Astrocyte (in vitro differentiated cells and primary cell): ENCODE results near the gene HBZ. TPM values are rescaled to one million over a fixed set of nuclear protein-coding genes. Genes with fewer than 3 reads are reported as not detected.
"Not testable (repeated sequence)": the region's sequence is repeated elsewhere in the genome, so short reads cannot be mapped to it uniquely, and the experiment has no call there.

ENCODE experiments used
- DNase-seq: peaks from one replicate; pipeline ENCODE4 v3.0.0-alpha.2; 2010; ENCODE audit warnings: low read depth
- FAIRE-seq: peaks from 2 replicates; lab custom pipeline; 2011; peaks lifted over from hg19 to GRCh38; lab: Jason Lieb, UNC
- H2AFZ ChIP-seq: 2 replicates; pipeline ENCODE4 v1.6.0; 2012; ENCODE audit warnings: low read depth, low read length, inconsistent platforms
- H3K27ac ChIP-seq: 2 replicates; pipeline ENCODE4 v1.5.1; 2011; ENCODE audit warnings: low read depth, low read length, inconsistent platforms
- H3K27me3 ChIP-seq: 2 replicates; pipeline ENCODE4 v1.6.0; 2011; ENCODE audit warnings: low read length, inconsistent platforms; ENCODE audit not compliant: insufficient read depth
- H3K36me3 ChIP-seq: 2 replicates; pipeline ENCODE4 v1.5.1; 2011; ENCODE audit warnings: low read length, inconsistent platforms; ENCODE audit not compliant: insufficient read depth
- H3K4me1 ChIP-seq: 2 replicates; pipeline ENCODE4 v1.5.1; 2011; ENCODE audit warnings: low read length, inconsistent platforms; ENCODE audit not compliant: insufficient read depth
- H3K4me2 ChIP-seq: 2 replicates; pipeline ENCODE4 v1.6.0; 2012; ENCODE audit warnings: low read length, inconsistent platforms
- H3K4me3 ChIP-seq: 2 replicates; pipeline ENCODE4 v1.5.1; 2011; ENCODE audit warnings: low read depth, mild to moderate bottlenecking, low read length, inconsistent platforms; ENCODE audit not compliant: insufficient read depth
- H3K79me2 ChIP-seq: 2 replicates; pipeline ENCODE4 v1.6.0; 2012; ENCODE audit warnings: mild to moderate bottlenecking, low read length, inconsistent platforms; ENCODE audit not compliant: insufficient read depth
- H3K9ac ChIP-seq: 2 replicates; pipeline ENCODE4 v1.6.0; 2012; ENCODE audit warnings: mild to moderate bottlenecking, low read length, inconsistent platforms
- H3K9me3 ChIP-seq: 2 replicates; pipeline ENCODE4 v1.5.1; 2012; ENCODE audit warnings: low read depth, mild to moderate bottlenecking, low read length, inconsistent platforms; ENCODE audit not compliant: insufficient read depth
- H4K20me1 ChIP-seq: 2 replicates; pipeline ENCODE4 v1.6.0; 2012; ENCODE audit warnings: low read length, inconsistent platforms; ENCODE audit not compliant: insufficient read depth
- H3K27ac Mint-ChIP-seq: one replicate; pipeline ENCODE4 v1.8.0; 2021; ENCODE audit warnings: mild to moderate bottlenecking, mixed read lengths; ENCODE audit not compliant: unreplicated experiment
- H3K27me3 Mint-ChIP-seq: one replicate; pipeline ENCODE4 v1.8.0; 2021; ENCODE audit warnings: low read depth, mixed read lengths; ENCODE audit not compliant: unreplicated experiment
- H3K36me3 Mint-ChIP-seq: one replicate; pipeline ENCODE4 v1.8.0; 2021; ENCODE audit warnings: low read depth, mixed read lengths; ENCODE audit not compliant: unreplicated experiment
- H3K4me1 Mint-ChIP-seq: one replicate; pipeline ENCODE4 v1.8.0; 2021; ENCODE audit warnings: low read depth, mixed read lengths; ENCODE audit not compliant: unreplicated experiment
- H3K4me3 Mint-ChIP-seq: one replicate; pipeline ENCODE4 v1.8.0; 2021; ENCODE audit warnings: mild to moderate bottlenecking, moderate library complexity, mixed read lengths; ENCODE audit not compliant: unreplicated experiment
- H3K9me3 Mint-ChIP-seq: one replicate; pipeline ENCODE4 v1.8.0; 2021; ENCODE audit warnings: mild to moderate bottlenecking, mixed read lengths; ENCODE audit not compliant: unreplicated experiment
- CTCF ChIP-seq: IDR thresholded peaks from 2 replicates; pipeline ENCODE4 v1.5.1; 2011; ENCODE audit warnings: low read depth, mild to moderate bottlenecking, inconsistent platforms, low read length, moderate library complexity; ENCODE audit not compliant: insufficient read depth
- EZH2 ChIP-seq: IDR thresholded peaks from 2 replicates; pipeline ENCODE4 v1.6.1; 2012; ENCODE audit warnings: mild to moderate bottlenecking, low read length, inconsistent platforms; ENCODE audit not compliant: insufficient read depth
- total RNA-seq: library from RNA; stranded (reverse); gene quantifications from 2 replicates; pipeline ENCODE4 v1.2.1, GENCODE V29; 2021

HBZ gene
- total RNA-seq, 1 donor from 2014 or later, result not detected

- H4K20me1 ChIP-seq, result no peaks in the 10 kb centered on the region
- H3K9me3 Mint-ChIP-seq, result no peaks in the 10 kb centered on the region
- H3K79me2 ChIP-seq, result no peaks in the 10 kb centered on the region
- peaks cover 9% of the 10 kb centered on the region for H3K4me1 Mint-ChIP-seq
- H3K27ac Mint-ChIP-seq, result no peak overlapping the region
- peak overlapping the region; percentile 49 for H3K4me2 ChIP-seq
- H3K36me3 Mint-ChIP-seq, result no peaks in the 10 kb centered on the region
- no peaks in the 10 kb centered on the region for H3K36me3 ChIP-seq
- no peak overlapping the region for H3K9ac ChIP-seq
- DNase-seq (peak; percentile 17), FAIRE-seq (no peak)
- no peak overlapping the region for H3K27ac ChIP-seq
- H3K9me3 ChIP-seq, result no peaks in the 10 kb centered on the region
- peaks cover 6% of the 10 kb centered on the region for H3K27me3 ChIP-seq
- TF ChIP-seq EZH2 (no peak), CTCF (no peak)
- H2AFZ ChIP-seq, result peak overlapping the region; percentile 7
- H3K4me3 Mint-ChIP-seq, result no peak overlapping the region
- peaks cover 32% of the 10 kb centered on the region for H3K27me3 Mint-ChIP-seq
- H3K4me1 ChIP-seq, result peaks cover 7% of the 10 kb centered on the region
- no peak overlapping the region for H3K4me3 ChIP-seq
Measured at GRCh38 chr16:149024-149660, 3.3 kb upstream of the HBZ start.

- not testable (repeated sequence) for H3K36me3 Mint-ChIP-seq, H3K9ac ChIP-seq, H3K27ac ChIP-seq, H3K36me3 ChIP-seq, H3K9me3 Mint-ChIP-seq, H3K4me3 ChIP-seq, H3K79me2 ChIP-seq, DNase-seq, H3K4me2 ChIP-seq, H3K9me3 ChIP-seq, H2AFZ ChIP-seq, H3K4me3 Mint-ChIP-seq, FAIRE-seq, H4K20me1 ChIP-seq, H3K27ac Mint-ChIP-seq
- H3K4me1 Mint-ChIP-seq, result peaks cover 12% of the 10 kb centered on the region
- H3K4me1 ChIP-seq, result peaks cover 14% of the 10 kb centered on the region
- peaks cover 45% of the 10 kb centered on the region for H3K27me3 Mint-ChIP-seq
- H3K27me3 ChIP-seq, result peaks cover 14% of the 10 kb centered on the region
Measured at GRCh38 chr16:153129-153521, 681 bp downstream of the HBZ start.

- H3K27ac Mint-ChIP-seq, H3K9me3 Mint-ChIP-seq, H3K4me3 ChIP-seq, H3K79me2 ChIP-seq, H3K36me3 ChIP-seq, FAIRE-seq, H3K4me3 Mint-ChIP-seq, H3K27ac ChIP-seq, H3K9me3 ChIP-seq, H4K20me1 ChIP-seq, DNase-seq, H3K9ac ChIP-seq, H2AFZ ChIP-seq, H3K4me2 ChIP-seq, H3K36me3 Mint-ChIP-seq: not testable (repeated sequence)
- Mint-ChIP-seq H3K4me1 (peaks cover 11% of the 10 kb centered on the region), H3K27me3 (peaks cover 44% of the 10 kb centered on the region)
- Histone ChIP-seq H3K4me1 (peaks cover 13% of the 10 kb centered on the region), H3K27me3 (peaks cover 18% of the 10 kb centered on the region)
Measured at GRCh38 chr16:153550-154216, 1.2 kb downstream of the HBZ start.
